ENCODE results near the gene BTG3. TPM values are rescaled to one million over a fixed set of nuclear protein-coding genes. Genes with fewer than 3 reads are reported as not detected.

BTG3 gene
- total and polyA plus RNA-seq, 8 donors, result 15.2 to 110 (median 28.1) TPM

DNA sequence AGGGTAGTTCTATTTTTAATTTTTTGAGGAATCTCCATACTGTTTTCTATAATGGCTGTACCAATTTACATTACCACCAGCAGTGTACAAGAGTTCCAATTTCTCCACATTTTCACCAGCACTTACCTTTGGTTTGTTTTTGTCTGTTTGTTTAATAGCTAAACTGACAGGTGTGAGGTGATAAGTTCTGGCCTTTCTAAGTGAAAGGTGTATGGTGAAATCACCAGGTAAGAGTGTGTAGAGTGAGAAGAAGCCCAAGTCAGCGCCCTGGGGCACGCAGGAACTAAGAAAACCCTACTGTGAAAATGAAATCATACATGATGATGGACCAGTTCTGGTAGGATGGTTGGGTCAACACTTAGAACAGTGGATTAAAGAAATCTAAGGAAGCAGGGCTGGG lies 34.5 kb downstream of the BTG3 start:
- no peak overlapping the region for H3K27ac ChIP-seq
- WGBS, 5 donors, result 49 to 74% (median 61%) methylated on average over 2 of the region's 2 CpGs
- intact Hi-C loops (cut with DNase I; ENCODE audit: low total_unique reads), result no loop called here

DNA sequence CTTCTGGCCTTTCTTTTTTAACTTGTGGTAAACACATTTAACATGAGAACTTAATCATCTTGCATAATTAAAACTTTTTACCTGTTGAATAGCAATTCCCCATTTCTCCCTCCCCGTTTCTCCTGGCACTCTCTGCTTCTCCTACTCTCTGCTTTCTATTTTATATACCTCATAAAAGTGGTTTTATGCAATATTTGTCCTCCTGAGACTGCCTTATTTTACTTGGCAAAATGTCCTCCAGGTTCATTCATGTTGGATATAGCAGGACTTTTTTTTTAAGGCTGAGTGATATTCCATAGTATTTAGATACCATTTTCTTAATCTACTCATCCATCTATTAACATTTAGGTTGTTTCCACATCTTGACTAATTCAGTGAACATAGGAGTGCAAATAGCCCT lies 35.0 kb downstream of the BTG3 start:
- intact Hi-C loops (cut with DNase I; ENCODE audit: low total_unique reads), result no loop called here
- Histone ChIP-seq H3K27ac (no peak overlapping the region), H3K27me3 (no peaks in the 10 kb centered on the region), H3K36me3 (peaks cover 0 to 4% (median 0%) of the 10 kb centered on the region in 4 donors), H3K4me1 (peaks cover 0 to 7% (median 0%) of the 10 kb centered on the region in 4 donors), H3K4me3 (no peak overlapping the region), H3K9me3 (no peaks in the 10 kb centered on the region)
- WGBS, 5 donors, result 55 to 81% (median 59%) methylated on average over 1 of the region's 1 CpG
- DNase-seq, result no peak
- no peak for TF ChIP-seq POLR2A (IDR thresholded peaks at IDR 0.05)
- TF ChIP-seq, protein P1, sequence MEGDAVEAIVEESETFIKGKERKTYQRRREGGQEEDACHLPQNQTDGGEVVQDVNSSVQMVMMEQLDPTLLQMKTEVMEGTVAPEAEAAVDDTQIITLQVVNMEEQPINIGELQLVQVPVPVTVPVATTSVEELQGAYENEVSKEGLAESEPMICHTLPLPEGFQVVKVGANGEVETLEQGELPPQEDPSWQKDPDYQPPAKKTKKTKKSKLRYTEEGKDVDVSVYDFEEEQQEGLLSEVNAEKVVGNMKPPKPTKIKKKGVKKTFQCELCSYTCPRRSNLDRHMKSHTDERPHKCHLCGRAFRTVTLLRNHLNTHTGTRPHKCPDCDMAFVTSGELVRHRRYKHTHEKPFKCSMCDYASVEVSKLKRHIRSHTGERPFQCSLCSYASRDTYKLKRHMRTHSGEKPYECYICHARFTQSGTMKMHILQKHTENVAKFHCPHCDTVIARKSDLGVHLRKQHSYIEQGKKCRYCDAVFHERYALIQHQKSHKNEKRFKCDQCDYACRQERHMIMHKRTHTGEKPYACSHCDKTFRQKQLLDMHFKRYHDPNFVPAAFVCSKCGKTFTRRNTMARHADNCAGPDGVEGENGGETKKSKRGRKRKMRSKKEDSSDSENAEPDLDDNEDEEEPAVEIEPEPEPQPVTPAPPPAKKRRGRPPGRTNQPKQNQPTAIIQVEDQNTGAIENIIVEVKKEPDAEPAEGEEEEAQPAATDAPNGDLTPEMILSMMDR (IDR thresholded peaks at IDR 0.05), result no peak
- TF ChIP-seq EP300 (IDR thresholded peaks at IDR 0.05), result no peak
- no peak for TF ChIP-seq POLR2AphosphoS5 (IDR thresholded peaks at IDR 0.05)

More for the DNA sequence above, 34.5 kb downstream of the BTG3 start:
- H3K4me3 ChIP-seq, result no peak overlapping the region
- TF ChIP-seq POLR2AphosphoS5 (IDR thresholded peaks at IDR 0.05) (no peak), POLR2A (IDR thresholded peaks at IDR 0.05) (no peak), EP300 (IDR thresholded peaks at IDR 0.05) (no peak)
- TF ChIP-seq, protein P1 (IDR thresholded peaks at IDR 0.05), result no peak
- H3K4me1 ChIP-seq, result peaks cover 0 to 7% (median 0%) of the 10 kb centered on the region in 4 donors
- no peaks in the 10 kb centered on the region for H3K27me3 ChIP-seq
- DNase-seq, result peak in 1 of 2 donors; percentile 22
- H3K36me3 ChIP-seq, result peaks cover 0 to 4% (median 0%) of the 10 kb centered on the region in 4 donors
- H3K9me3 ChIP-seq, result no peaks in the 10 kb centered on the region

DNA sequence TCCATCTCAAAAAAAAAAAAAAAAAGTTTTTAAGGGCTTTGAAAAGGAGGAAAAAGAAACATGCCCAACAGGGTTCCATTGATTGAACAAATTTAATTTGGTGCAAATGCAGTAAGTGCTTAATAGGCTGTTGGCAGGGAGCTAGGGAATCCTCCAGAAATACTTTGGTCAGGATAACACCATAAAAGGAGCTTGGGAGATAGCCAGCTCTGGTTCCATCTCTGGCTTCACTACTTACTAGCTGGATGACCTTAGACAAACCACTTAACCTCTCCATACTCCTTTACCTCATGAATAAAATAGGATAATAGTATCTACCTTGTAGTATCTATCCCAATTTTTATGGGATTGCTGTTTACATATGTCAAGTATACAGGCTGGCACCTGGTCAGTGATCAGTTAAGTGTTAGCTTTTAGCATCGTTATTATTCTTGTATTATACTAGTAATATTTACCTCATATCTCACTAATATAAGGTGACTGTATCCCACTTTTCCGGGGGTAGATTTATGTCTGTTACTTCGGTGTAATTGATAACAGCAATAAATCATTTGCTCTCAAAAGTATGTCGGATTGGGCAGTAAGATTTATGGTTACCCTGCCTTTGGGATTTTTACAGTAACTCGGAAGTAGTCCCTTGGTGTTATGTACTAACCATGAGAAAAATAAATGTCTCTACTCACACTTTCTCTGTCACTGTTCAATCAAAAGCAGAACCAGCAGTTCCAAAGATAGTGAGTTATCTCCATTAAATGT lies 36.4 kb downstream of the BTG3 start:
- 32 to 50% (median 43%) methylated on average over 5 of the region's 5 CpGs for WGBS, 5 donors
- no peaks in the 10 kb centered on the region for H3K27me3 ChIP-seq

DNA sequence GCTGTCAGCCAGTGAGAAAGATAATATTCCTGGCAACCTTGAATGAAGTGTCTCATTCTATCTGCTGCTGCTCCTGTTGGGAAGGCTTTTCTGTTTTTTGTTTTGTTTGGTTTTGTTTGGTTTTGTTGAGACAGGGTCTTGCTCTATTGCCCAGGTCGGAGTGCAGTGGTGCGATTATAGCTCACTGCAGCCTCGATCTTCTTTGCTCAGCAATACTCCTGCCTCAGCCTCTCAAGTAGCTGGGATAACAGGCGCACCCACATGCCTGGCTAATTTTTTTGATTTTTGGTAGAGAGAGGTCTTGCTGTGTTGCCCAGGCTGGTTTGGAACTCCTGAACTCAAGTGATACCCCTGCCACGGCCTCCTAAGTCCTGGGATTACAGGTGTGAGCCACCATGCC lies 37.6 kb downstream of the BTG3 start:
- H3K27ac ChIP-seq, result no peak overlapping the region
- TF ChIP-seq, protein P1 (IDR thresholded peaks at IDR 0.05), result no peak
- no peak for TF ChIP-seq POLR2A (IDR thresholded peaks at IDR 0.05)
- TF ChIP-seq EP300 (IDR thresholded peaks at IDR 0.05), result no peak
- TF ChIP-seq POLR2AphosphoS5 (IDR thresholded peaks at IDR 0.05), result no peak
- DNase-seq, result no peak
- intact Hi-C loops (cut with DNase I; ENCODE audit: low total_unique reads), result no loop called here
- 94 to 98% (median 97%) methylated on average over 5 of the region's 5 CpGs for WGBS, 5 donors
- peaks cover 0 to under 1% (median 0%) of the 10 kb centered on the region in 4 donors for H3K36me3 ChIP-seq
- H3K4me3 ChIP-seq, result no peak overlapping the region
- no peaks in the 10 kb centered on the region for H3K27me3 ChIP-seq
- H3K4me1 ChIP-seq, result peaks cover 0 to 7% (median 0%) of the 10 kb centered on the region in 4 donors
- no peaks in the 10 kb centered on the region for H3K9me3 ChIP-seq

More for the DNA sequence above, 36.4 kb downstream of the BTG3 start:
- no peak overlapping the region for H3K27ac ChIP-seq
- peaks cover 0 to 7% (median 0%) of the 10 kb centered on the region in 4 donors for H3K4me1 ChIP-seq
- TF ChIP-seq EP300 (IDR thresholded peaks at IDR 0.05) (no peak), POLR2A (IDR thresholded peaks at IDR 0.05) (no peak), POLR2AphosphoS5 (IDR thresholded peaks at IDR 0.05) (no peak)
- TF ChIP-seq, protein P1 (IDR thresholded peaks at IDR 0.05), result no peak
- DNase-seq, result peak in 1 of 2 donors; percentile 22
- intact Hi-C loops (cut with DNase I; ENCODE audit: low total_unique reads), result no loop called here
- peaks cover 0 to 4% (median 0%) of the 10 kb centered on the region in 4 donors for H3K36me3 ChIP-seq
- H3K4me3 ChIP-seq, result no peak overlapping the region
- H3K9me3 ChIP-seq, result no peaks in the 10 kb centered on the region
